GDM1 (cell line): Measurements from ENCODE around the gene TRIP13.
A peak's percentile ranks its signal among the peaks of the same experiment; 100 is the strongest.
"Not testable (repeated sequence)": the region's sequence is repeated elsewhere in the genome, so short reads cannot be mapped to it uniquely, and the experiment has no call there.

Source experiments
- DNase-seq: peaks from one replicate; lab custom pipeline; 2025; lab: John Stamatoyannopoulos, UW

Gene TRIP13

DNA sequence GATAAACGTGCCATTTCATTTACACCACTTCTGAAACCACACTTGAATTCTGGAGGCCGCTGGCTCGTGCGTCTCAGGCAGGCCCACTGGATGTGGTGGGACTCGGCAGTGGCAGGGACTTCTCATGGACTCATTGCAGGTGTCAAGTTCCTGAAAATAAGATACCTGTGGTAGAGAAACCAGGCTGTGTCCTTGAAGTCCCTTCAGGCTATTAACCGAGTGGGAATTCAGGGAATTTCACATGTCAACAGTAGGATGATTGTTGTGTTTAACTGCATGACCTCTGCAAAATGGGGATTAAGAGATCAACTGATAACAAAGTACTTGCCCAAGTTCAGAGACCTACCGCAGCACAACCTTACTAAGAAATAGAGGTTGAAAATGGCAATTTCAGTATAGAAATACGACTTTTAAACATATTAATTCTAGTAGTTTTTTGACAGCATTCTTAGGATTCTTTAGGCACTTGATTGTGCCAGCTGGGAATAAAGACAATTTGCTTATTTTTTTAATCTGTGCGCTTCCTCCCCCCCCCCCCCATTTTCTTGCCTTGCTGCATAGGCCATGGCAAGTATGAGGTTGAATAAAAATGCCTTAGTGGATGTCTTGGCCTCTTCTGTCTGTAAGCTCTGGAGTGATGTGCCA is 26.8 kb downstream of the TRIP13 start:
- no peak for DNase-seq

DNA sequence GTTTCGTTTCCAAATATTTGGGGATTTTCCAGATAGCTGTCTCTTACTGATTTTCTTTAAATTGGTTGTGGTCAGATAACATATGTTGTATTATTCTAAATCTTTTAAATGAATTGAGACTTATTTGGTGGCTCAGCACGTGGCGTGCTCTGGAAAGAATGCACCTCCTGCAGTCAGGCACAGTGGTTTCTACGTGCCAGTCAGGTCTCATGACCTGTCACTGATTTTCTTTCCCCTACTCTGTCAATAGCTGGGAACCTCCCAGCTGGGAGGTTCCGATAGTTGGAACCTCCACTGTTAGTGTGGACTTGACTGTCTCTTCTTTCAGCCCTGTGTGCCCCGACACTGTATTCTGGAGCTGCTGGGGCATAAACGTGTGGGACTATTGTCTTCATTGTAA is 27.6 kb downstream of the TRIP13 start:
- DNase-seq = no peak

DNA sequence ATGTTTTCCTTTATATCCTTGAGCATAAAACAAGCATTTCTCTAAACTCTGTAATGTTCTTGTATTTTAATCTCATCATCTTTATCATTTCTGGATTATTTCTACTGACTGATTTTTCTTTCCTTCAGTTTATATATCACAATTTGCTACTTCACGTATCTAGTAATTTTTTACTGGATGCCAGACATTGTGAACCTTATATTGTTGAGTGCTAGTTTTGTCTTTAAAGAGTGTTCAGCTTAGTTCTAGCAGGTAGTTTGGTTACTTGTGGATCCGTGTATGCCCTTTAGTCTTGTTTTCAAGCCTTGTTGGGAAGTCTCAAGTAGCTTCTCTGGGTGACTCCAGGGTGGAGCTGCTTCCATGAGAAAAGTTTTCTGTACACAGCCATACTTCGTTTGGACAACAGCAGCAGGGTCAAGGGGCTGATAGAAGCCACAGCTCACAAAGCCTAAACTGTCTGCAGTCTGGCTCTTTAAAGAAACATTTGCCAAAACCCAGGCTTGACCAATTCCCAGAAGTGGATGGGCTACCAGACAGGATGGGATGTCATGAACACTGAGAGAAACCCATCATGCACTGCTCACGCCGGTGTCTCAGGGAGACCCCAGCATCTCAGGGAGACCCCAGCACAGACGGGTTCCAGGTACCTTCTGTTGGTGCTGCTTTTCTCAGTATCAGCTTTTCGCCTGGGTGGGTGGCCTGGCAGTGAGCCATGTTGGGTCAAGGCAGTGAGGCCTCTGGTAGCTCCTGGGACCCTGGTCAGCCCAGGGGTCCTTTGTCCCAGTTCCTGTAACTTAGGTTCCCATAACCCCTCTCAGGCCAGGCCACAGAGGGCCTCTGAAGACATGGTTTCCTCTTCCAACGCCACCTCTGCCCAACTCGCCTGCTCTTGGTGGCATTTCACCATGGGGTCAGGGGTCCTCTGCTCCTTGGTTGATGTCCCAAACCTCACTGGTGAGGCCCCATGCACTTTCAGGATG is 29.1 kb downstream of the TRIP13 start:
- no peak for DNase-seq

DNA sequence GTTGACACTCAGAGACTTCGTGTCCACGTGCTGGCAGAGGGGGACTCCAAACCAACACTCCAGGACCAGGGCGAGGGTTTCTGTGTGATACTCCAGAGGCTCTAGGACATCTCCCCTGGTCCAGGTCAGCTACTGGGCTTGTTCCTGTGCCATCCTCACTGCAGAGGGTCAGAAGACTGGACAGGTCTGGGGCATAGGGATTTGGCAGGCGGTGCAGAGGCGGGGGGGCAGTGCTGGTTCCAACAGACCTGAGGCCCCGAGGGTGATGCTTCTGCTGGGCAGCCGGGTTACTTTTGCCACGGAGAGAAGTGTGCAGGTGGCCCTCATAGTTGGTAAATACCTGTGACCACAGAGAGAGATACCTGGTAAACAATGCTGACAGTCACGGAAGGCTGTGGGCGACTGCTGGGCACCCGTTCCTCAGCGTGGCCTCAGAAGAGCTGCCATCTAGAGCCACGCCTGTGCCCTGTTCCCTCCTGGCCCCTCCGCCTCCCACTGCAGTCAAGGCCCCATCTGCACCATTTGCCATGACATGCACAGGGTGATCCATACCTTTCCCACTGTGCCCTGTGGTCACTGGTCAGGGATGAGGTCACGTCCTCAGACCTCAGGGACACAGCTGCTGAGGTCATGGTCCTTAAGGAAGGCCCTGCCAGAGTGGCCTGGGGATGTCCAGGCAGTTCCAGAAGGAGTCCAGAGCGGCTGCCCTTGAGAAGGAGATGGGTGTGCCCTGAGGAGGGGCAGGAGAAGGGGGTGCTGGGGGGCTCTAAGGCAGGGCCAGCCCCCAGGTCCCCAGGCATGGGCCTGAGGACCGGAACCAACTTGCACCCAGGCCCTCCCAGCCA is 30.0 kb downstream of the TRIP13 start:
- no peak for DNase-seq

DNA sequence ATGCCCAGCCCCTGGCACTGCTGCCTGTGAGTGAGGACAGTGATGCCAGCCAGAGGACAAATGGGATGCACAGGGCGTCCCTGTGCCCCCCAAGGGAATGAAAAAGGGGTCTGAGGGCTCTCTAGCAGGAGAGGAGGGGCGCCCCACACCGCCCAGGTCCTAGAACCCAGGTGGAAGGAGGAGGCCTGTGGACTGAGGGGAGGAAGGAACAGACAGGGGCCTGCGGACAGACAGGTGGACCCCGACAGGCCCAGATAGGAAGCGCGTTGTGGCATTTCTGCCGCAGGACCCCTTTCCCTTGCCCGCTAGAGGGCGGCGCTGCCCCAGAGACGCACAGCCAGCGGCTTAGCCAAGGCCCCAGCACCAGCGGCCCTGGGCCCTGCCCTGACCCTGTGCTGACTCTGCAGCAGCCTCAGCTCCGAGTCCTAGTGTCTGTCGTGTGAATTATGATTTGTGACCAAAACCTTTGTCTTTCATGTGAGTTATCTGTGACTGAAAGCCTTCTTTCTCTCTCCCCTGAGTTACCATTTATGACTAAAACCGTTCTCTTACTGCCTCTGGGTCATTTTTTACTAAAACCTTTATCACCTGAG is 30.7 kb downstream of the TRIP13 start:
- DNase-seq = peak; percentile 10

DNA sequence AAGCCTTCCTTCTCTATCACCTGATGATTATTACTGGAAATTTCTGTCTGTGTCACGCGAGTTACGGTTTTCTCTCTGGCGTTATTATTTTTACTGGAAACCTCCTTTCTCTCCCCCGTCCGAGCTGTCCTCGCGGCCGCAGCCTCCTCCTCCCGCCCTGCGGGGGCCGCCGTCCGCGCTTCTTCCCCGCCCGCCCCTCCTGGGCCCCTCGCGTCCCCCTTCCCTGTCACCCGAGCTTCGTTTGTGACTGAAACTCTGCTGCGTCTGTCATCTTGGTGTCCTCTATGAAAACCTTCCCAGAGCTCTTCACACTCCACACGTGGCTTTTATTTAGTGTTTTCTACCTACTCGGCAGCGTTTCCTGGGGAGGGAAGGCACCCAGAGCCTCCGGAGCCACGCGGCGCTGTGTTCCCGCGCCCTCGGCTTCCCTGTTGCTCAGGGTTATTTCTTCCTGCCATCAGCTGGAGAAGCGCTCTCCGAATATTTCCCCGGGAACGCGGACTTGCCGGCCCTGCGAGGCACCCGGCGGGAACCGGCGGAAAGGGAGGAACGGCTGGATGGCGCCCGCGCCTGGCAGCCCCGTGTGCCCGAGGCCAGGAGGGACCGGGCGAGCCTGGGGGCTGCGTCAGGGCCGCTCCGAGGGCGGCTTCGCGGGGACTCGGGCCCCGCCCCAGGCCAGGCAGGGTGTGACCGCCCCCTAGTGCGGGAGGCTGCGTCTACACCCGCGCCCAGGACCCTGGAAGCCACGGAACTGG is 33.9 kb downstream of the TRIP13 start:
- no peak for DNase-seq

DNA sequence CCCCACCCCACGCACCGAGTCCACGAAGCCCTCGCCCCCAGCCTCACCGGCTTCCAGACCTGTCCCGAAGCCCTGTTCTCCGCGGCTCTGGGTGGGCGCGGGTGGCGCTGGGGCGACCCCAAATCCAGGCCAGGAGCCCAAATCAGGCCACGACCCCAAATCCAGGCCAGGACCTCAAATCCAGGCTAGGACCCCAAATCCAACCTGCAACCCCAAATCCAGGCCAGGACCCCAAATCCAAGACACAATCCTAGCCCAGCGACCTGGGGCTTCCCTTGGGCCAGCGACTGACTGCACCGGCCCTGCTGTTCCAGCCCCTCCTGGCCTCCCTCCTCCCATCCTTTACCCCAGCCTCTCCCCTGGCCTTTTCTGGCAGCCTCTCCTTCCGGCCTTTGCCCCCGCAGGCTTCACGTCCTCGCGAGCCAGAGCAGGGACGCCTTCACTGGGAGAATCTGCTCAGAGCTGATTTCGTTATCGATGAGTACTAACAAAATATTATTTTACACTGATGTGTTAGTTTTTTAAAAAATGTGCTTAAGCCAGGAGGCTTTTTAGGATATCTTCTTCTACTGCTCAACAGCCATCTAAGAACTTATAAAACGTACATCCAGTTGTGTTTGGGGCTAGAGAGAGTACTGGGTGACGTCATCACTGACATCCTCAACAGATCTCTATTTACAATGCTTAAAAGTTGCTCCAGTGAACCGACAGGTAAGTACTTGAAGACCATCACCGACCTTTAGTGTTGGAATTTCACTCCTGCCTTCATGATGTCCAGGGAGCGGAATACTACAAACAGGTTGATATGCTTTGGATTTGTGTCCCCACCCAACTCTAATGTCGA is 34.7 kb downstream of the TRIP13 start:
- DNase-seq = no peak

DNA sequence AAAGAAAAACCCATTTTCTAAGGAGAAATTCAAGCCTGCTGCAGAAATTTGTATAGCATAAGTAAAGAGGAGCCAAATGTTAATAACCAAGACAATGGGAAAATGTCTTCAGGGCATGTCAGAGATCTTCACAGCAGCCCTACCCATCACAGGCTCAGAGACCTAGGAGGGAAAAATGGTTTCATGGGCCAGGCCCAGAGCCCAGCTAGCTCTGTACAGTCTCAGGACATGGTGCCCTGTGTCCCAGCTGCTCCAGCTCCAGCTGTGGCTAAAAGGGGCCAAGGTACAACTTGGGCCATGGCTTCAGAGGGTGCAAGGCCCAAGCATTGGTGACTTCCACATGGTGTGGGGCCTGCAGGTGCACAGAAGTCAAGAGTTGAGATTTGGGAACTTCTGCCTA is 36.5 kb downstream of the TRIP13 start:
- not testable (repeated sequence) for DNase-seq

DNA sequence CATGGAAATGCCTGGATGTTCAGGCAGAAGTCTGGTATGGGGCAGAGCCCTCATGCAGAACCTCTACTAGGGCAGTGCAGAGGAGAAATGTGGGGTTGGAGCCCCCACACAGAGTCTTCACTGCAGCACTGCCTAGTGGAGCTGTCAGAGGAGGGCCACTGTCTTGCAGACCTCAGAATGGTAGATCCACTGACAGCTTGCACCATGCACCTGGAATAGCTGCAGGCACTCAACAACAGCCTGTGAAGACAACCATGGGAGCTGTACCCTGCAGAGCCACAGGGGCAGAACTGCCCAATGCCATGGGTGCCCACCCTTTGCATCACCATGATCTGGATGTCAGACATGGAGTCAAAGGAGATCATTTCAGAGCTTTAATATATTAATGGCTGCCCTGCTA is 36.9 kb downstream of the TRIP13 start:
- DNase-seq = no peak

DNA sequence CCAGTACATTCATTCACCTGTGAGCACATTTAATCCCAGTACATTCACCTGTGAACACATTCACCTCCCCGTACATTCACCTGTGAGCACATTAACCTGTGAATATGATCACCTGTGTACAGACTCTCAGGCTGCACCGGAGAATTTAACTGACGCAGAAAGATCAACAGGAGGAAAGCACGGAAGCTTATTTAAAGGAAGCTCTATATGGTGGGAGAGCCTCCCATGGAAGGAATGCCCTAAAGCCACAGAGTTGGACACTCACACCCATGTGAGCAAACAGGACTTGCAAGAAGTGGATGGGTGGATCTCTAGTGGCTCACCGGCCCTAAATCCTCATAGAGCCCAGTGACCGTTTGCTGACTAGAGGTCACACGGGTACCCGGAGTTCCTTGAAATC is 38.2 kb downstream of the TRIP13 start:
- DNase-seq = no peak

DNA sequence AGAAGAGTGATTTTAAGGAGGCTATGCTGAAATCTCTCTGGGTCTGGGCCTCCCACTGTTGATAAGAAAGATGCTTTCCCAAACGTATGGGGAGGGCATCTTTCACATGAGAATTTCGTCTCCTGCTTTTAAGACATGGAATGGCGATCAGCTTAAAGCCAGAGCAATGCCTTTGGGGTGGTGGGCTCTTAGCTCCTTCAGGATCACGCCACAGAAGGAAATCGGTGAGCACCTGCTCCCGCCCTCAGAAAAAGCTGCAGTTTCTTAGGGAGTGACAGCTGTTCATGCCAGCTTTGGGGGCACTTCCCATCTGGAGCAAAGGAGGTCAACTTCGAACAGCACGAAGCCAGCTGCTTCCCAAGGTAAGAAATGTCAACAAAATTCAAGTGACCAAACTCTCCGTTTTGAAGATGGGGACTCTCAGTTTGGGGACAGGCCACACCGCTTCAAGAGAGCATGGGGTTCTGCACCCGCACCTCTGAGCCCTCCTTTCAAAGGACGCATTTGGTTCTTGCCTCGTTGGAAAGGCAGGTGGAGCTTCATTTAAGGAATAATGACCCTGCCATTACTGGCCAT is 39.0 kb downstream of the TRIP13 start:
- DNase-seq = no peak

DNA sequence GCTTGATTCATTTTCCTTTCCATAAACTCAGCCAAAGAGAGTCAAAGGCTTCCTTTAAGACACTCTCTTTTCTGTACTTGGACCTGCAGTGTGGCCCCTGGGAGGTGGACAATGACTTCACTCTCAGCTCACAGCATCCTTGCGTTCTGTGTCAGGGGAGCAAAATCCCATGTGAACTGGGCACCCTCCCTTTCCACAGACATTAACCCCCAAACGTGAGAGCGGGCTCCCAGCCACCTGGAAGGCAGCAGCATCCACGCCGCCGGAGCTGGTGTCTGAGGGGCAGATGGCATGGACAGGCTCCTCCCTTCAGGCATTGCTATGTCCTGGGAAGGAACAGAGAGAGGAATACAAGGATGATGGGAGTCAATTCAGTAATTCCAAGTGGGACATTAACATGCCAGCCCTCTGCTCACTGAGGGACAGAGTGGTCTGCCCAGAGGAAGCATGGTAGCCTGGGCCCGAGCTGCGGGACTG is 39.5 kb downstream of the TRIP13 start:
- DNase-seq = no peak

DNA sequence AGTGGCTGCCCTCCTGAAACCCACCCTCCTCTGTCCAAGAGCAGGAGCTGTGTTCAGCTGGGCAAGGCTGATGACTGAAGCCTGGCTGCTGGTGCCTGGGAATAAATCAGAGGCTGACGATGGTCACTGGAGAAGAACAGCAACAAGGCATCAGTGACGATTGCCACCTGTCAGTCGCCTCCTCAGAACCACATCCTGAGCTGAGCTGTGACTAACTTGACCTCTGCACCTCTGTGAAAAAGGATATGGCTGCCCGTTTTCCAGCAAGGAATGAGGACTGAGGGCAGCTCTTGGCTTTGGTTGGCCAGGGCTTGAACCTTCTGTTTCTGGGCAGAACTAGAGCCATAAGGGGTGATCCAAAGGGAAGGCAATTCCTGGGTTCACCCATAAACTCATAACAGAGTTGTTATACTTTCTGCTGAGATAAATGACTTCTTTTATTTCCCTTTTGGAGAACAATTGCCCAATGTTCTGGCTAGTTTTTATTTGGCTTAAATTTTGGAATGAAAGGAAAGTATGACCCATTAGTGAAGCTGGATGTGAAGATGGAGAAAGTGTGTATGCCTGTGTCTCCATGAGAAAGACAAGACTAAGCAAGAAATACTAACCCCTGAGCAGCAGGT is 40.1 kb downstream of the TRIP13 start:
- no peak for DNase-seq

DNA sequence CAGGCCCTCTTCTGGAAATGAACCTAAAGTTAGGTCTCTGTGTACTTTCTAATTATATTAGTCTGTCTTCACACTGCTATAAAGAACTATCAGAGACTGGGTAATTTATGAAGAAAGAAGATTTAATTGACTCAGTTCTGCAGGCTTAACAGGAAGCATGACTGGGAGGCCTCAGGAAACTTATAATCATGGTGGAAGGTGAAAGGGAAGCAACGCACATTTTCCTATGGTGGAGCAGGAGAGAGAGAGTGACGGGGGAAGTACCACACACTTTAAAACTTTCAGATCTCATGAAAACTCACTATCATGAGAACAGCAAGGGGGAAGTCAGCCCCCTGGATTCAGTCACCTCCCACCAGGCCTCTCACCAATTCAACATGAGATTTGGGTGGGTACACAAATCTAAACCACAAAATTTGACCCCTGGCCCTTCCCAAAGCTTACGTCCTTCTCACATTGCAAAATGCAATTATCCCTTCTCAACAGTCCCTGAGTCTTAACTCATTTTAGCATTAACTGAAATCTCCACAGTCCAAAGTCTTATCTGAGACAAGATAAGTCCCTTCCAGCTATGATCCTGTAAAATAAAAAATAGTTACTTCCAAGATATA is 40.7 kb downstream of the TRIP13 start:
- no peak for DNase-seq

DNA sequence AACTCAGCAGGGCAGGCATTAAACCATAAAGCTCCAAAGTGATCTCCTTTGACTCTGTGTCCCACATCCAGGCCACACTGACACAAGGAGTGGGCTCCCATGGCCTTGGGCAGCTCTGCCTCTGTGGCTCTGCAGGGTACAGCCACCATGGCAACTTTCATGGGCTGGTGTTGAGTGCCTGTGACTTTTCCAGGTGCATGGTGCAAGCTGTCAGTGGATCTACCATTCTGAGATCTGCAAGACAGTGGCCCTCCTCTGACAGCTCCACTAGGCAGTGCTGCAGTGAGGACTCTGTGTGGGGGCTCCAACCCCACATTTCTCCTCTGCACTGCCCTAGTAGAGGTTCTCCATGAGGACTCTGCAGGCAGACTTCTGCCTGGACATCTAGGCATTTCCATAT is 41.3 kb downstream of the TRIP13 start:
- DNase-seq = not testable (repeated sequence)

DNA sequence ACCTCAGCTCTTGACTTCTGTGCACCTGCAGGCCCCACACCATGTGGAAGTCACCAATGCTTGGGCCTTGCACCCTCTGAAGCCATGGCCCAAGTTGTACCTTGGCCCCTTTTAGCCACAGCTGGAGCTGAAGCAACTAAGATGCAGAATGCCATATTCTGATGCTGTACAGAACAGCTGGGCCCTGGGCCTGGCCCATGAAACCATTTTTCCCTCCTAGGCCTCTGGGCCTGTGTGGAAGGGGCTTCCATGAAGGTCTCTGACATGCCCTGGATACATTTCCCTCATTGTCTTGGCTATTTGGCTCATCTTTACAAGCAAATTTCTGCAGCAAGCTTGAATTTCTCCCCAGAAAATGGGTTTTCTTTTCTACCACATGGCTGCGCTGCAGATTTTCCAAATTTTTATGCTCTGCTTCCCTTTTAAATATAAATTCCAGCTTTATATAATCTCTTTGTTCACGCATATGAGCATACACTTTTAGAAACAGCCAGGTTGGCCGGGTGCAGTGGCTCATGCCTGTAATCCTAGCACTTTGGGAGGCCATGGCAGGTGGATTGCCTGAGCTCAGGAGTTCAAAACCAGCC is 41.8 kb downstream of the TRIP13 start:
- DNase-seq = not testable (repeated sequence)

DNA sequence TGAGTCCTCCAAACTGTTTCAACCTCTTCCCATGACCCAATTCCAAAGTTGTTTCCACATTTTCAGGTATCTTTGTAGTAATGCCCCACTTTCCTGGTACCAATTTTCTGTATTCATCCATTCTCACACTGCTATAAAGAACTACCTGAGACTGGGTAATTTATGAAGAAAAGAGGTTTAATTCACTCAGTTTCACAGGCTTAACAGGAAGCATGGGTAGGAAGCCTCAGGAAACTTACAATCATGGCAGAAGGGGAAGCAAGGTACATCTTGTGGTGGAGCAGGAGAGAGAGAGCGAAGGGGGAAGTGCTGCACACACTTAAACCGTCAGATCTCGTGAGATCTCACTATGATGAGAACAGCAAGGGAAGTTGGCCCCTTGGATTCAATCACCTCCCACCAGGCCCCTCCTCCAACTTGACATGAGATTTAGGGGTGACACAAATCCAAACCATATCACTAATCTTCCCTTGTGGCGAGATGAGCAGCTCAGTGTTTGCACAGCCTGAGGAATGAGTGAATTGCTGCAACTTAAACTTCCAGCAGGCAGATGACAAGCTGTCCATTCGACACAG is 42.9 kb downstream of the TRIP13 start:
- DNase-seq = no peak
